HG02678 (cell line): ENCODE results near the gene ITPR1.
A peak's percentile ranks its signal among the peaks of the same experiment; 100 is the strongest.

ENCODE experiments used
- ATAC-seq: cut with Tn5 transposase; IDR thresholded peaks from one replicate; pipeline ENCODE4 v1.9.1; 2021; ENCODE audit warnings: mild to moderate bottlenecking, moderate library complexity; ENCODE audit not compliant: unreplicated experiment

Gene ITPR1

DNA sequence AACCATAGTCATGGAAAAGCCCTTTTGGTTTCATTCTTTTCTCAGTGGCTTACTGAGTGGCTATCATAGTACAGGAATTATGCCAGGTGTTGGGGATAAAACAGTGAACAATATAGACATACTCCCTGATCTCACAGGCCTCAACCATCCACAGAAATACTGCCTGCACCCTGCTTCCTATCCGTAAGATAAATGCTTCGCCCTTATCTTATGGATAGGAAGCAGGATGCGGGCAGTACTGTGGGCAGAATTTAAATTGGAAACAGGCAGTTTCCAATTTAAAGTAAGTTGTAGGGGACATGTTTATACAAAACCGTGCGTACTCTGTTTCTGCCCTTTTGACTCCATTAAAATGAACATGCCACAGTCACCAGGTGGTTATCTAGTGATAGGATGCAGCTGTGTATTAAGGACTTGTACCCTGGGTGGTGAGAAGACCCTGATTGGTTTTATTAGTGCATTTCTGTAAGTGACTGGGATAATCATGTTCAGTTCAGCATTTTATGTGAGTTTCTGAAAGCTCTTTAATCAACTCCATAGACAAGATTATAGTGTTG, 344.3 kb downstream of the ITPR1 start:
- no peak for ATAC-seq

DNA sequence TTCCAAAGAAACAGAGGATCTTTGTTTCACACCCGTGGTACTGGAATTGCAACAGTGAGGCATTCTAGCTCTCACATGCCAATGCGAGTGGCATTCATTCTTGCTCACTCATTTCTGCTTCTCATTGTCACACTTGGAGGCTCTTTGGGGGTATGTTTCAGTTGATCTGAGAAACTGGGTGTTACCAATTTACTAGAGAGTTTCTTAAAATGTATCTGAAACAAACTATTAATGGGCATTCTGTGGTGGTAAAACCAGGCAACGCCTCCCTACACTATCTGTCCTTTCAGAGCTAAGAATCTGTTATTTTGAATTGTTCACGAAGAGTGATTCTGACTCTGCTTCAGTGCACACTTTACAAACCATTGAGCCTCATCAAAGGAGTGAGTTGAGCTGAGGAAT, 345.5 kb downstream of the ITPR1 start:
- ATAC-seq: peak; percentile 59

DNA sequence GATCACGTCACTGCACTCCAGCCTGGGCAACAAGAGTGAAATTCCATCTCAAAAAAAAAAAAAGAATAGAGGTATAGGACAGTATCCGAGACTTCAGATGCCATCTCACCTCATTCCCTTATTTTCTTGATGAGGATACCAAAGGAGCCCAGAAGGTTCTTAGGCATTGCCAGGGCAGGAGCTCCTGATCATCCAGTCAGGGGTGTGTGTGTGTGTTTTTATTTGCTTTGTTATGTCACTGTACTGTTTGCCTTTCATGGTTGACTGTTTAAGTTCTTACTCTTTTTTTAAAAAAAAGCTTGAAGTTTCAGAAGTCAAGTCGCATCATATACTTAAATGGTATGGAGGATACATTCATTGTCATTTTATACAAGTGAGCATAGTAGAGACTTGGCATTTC, 346.1 kb downstream of the ITPR1 start:
- no peak for ATAC-seq

DNA sequence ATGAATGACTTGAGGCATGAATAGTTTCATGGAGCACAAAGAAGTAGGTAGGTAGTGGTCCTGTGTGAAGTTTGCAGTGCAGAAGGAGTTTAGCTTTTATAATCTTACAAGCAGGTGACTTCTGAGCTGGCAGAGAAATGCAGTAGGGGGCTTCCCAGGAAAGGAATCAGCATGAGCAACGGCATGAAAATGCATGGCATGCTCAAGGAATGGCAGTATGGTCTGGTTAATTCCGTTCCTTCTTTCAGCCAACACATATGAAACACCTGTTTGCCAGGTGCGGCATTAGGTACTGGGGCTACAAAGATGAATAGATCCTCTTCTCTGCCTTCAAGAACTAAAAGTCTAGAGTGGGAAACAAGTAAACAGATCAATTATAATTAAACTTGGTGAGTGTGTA, 348.1 kb downstream of the ITPR1 start:
- ATAC-seq: no peak

DNA sequence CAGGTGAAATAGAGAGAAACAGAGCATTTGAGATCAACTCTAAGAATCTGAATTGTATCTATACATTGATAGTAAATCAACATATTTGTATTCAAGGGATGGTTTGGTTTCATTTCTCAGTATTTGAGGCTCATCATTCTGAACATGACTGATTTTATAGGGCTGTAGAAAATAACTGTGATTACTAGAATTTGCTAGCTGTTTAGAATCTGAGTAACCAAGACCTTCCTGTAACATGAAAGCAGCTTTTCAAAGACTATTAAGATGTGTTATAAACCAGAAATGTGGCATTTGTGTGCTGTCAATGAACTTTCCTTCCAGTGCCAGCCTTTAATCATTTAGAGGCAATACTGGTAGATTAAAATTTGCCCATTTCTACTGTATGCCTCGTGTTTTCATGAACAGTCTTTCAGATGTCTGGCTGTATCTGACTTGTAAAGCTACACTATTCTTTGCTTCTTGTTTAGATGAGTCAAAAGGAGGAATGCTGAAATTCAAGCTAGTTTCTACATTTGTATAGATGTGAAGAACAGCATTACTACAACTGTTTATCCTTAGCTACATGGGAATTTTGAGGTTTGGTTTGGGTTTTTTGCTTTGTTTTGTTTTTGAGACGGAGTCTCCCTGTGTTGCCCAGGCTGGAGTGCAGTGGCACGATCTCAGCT, 348.8 kb downstream of the ITPR1 start:
- no peak for ATAC-seq

DNA sequence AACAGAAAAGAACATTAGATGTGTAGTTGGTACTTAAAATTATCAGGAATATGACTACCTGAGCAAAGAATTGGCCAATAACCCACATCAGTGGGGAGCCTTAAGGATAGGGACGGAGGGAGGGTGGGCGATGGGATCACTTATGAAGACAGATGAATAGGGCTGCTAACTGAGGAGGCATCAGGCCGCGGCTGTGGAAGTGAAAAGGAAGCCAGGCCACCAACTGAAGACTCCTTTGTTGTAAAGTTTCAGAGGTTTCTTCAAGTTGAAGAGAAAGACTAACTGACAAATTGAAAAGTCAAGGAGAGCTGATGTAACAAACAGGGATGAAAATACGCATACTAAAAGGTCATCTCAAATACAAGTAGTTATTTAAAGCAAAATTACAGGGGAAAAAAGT, 350.5 kb downstream of the ITPR1 start:
- no peak for ATAC-seq

- peak; percentile 74 for ATAC-seq
Observed at GRCh38 chr3:4845882-4846281, 352.7 kb downstream of the ITPR1 start.

DNA sequence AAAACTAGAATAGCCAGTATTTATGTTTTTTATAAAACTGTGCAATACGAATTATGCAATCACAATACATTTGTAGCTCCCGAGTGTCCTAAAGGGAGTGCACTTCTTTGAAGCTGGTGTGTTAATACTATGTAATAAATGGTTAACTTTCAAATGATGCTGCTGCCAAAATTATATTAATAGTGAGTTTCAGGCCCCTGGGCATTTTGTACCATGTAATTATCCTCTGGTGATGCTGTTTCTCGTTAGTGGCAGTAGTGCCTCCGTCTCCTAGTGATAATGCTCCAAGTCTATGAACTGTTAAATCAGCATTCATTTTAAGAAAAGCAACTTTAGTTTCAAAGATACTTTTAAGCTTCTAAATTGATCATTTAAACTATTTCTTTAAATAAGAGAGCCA, 353.4 kb downstream of the ITPR1 start:
- no peak for ATAC-seq

DNA sequence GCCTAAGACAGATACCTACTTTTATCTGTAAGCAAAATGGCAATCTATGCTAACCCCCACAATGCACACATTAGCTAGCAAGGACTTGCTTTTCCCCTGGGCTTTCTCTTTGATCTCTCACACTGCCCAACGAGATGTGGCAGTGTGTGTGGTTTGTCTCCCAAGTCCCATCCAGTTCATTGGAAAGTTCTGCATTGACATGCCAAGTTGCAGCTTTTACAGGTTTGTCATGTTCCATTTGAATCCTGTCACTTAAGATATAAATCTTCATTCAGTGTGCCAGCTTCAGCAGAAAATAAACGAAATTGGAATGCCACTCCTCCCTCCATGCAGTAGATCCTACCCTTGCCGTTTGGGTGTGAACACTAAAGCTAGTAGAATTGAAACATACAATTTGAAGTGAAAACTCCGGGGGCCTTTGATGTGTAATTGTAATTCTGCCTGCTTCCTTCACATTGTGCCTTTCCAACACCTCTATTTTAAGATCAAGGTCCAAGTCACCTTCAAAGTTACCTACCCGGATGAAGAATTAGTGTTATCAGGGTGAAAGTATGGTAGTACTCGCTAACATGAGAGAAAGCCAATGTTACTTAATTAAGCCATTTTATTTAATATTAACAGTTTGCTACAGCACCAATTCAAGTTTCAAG, 355.2 kb downstream of the ITPR1 start:
- ATAC-seq: no peak

GRCh38 chr3:4849136-4849535, 356.0 kb downstream of the ITPR1 start:
- ATAC-seq: no peak

GRCh38 chr3:4849739-4850138, 356.6 kb downstream of the ITPR1 start:
- ATAC-seq: no peak

- ATAC-seq: peak; percentile 46
Observed at GRCh38 chr3:4850211-4850927, 357.2 kb downstream of the ITPR1 start.

- peak; percentile 49 for ATAC-seq
Observed at GRCh38 chr3:4850928-4851265, 357.7 kb downstream of the ITPR1 start.

DNA sequence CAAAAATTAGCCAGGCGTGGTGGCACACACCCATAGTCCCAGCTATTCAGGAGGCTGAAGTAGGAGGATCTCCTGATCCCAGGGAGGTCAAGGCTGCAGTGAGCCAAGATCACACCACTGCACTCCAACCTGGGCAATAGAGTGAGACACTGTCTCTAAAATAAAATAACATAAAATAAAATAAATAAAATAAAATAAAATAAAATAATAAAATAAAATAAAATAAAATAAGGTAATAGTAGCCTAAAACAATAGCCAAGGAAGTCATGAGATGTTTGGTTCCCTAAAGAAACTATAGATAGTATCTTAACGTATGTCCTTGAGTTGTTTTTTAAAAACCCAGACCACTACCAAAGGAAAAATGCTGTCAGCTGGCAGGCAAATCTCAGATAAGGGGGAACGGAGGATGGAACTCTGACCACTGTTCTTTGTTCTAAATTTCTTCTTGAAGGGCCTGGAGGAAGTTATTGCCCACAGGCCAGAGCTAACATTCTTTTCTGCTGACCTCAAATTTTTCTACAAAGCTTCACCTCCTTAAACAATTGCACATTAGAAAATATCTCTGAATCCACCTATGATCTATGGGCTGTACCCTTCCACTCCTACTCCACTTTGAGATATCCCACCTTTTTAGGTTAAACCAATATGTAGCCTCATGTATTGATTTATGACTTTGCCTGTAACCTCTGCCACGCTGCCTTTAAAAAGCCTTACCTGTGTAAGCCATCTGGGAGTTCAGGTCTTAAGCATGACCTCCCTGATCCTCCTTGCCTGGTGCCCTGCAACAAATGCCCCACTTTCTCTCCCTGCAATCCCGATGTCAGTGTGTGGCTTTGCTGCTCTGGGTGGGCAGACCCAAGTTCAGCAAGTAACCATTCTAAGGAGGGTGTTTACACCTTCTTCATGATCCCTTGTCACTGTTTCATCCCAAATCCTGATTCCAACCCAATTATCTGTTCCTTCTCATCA, 359.9 kb downstream of the ITPR1 start:
- ATAC-seq: no peak

- no peak for ATAC-seq
Observed at GRCh38 chr3:4853749-4854140, 360.6 kb downstream of the ITPR1 start.

DNA sequence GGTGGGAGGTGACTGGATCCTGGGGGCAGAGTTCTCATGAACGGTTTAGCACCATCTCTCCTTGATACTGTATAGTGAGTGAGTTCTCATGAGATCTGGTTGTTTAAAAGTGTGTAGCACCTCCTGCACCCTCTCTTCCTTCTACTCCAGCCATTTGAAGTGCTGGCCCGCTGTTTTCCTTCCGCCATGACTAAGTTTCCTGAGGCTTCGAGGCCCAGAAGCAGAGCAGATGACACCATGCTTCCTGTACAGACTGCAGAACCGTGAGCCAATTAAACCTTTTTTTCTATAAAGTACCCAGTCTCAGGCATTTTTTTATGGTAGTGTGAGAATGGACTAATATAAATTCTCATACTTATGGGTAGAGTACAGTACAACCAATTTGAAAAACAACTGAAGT, 362.5 kb downstream of the ITPR1 start:
- ATAC-seq: no peak

- ATAC-seq: no peak
Observed at GRCh38 chr3:4856136-4856535, 363.0 kb downstream of the ITPR1 start.

DNA sequence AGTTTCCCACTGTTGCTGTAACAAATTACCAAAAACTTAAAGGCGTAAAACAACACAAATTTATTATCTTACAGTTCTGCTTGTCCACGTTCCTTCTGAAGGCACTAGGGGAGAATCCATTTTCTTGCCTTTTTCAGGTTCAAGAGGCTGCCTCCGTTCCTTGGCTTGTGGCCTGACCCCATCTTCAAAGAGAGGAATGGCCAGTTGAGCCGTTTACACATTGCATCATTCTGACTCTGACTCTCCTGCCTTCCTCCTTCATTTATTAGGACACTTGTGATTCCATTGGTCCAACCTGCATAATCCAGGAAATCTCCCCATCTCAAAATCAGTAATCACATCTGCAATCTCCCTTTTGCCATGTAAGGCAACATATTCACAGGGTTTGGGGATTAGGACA, 363.4 kb downstream of the ITPR1 start:
- ATAC-seq: no peak

DNA sequence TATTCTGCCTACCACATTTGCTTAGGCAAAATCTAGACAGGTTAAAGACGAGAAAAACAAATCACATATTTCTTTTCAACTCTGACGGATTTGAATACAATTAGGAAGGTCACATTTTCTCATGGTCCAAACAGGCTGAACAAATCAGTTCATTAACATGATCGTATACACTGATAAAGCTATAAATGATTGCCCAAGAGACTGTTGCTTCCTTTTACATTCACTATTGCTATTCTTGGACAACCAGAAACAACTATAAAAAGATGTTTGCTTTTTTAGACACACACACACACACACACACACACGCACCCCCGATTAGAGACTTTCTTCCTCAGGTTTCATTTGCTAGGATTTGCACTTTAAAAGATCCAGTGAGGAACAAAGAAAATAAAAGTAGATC, 363.8 kb downstream of the ITPR1 start:
- no peak for ATAC-seq

- ATAC-seq: no peak
Observed at GRCh38 chr3:4859788-4860187, 366.6 kb downstream of the ITPR1 start.

DNA sequence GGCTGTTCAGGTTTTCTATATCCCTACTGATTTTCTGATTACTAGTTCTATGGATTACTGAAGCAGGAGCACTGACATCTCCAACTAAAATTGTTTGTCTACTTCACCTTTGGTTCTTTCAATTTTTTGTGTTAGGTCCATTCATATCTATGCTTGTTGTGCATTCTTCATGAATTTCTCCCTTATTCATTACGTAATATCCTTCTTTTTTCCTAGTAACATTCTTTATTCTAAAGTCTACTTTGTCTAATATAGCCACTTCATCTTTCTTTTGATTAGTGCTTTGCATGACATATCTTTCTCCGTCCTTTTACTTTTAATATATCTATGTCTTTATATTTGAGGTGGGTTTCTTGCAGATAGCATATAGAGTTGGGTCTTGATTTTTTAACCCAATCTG, 369.8 kb downstream of the ITPR1 start:
- ATAC-seq: no peak
